A673 (cell line): Measurements from ENCODE around the gene PLA2G5.

Experiments used
- CTCF ChIP-seq: fragments of 300-800, 200-600 bp; sonication (generic); conservative IDR thresholded peaks from 2 replicates; pipeline ENCODE4 v1.5.1; 2017; ENCODE audit warnings: low read depth, mild to moderate bottlenecking, antibody characterized with exemption, low read length, moderate library complexity, mixed read lengths
- EZH2 ChIP-seq: fragments of 200-600 bp; sonication (generic); IDR thresholded peaks from 2 replicates; pipeline ENCODE4 v1.6.1; 2017; ENCODE audit warnings: borderline replicate concordance, low read depth, mild to moderate bottlenecking, mixed read lengths, antibody characterized with exemption, low read length; ENCODE audit not compliant: poor library complexity, severe bottlenecking

GRCh38 chr1:20087668-20088067, 17.7 kb downstream of the PLA2G5 start:
- TF ChIP-seq CTCF: peak; percentile 34; the same call in 1 of the 2 replicates
- no peak for TF ChIP-seq EZH2
